ENCODE results near the gene DDIT4.

The DDIT4 gene

DNA sequence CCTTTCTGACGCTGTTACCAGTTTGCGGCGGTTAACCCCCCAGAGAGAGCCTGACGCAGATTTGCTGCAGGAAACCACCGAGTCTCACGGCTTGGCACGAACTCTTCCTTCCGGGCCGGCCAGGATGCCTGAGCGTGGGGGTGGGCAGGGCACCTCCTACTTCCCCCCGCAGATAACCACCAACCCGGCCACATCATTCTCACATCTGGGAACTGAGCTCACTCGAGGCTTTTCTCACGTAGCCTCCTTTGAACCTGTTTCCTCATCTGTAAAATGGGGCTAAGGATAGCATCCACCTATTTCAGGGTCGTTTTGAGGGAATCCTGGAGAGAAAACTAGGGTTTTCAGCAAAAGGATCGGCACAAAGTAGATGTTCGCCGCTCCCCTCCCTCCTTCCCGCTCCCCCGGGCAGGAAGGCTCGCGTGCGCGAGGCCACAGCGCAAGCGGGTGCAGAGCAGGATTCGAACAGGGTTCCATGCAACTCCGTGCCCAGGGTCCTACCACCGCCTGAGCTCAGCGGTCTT lies 23.6 kb downstream of the DDIT4 start:
- H3K27ac ChIP-seq: peak overlapping the region; percentile 83

DNA sequence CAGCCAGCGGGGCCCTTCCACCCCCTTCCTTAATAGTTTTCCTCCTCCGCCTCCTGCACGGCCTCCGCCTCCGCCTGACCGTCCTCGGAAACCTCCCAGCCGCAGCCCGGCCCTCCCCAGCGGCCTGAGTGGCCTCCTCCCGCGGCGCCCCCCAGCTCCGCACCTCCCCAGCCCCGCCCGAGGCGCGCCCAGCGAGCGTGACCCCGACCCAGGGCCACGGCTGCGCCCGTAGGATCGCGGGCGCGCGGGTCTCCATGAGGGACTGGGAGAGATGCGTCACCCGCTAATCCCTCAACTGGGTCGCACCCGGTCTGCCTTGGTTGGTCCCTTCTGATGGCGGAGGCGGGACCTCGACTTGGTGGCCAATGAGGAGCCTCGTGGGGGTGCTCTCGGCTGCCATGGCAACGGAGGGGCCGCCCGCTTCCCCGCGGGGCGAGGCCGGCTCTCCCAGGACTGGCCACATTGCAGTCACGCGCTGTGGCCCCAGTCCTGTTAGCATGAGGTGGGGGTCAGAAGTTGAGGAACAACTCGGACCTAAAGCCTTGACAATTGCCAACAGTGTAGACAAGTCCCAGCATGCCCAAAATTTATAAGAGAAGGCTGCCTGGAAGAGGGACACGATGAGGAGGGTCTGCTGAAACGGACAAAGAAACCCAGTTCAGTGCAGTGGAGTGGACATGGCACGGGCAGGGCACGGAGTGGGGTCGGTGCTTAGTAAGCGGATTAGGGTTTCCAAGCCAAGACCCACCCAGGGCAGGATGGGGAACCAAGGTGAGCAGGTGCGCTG lies 24.3 kb downstream of the DDIT4 start:
- H3K27ac ChIP-seq: peak overlapping the region; percentile 83
- TF ChIP-seq CTCF (conservative IDR thresholded peaks at IDR 0.05) (no peak), ZFX (IDR thresholded peaks at IDR 0.05) (peak; percentile 49; the same call in 1 of the 2 replicates)

More for the DNA sequence above, 23.6 kb downstream of the DDIT4 start:
- TF ChIP-seq ZFX (IDR thresholded peaks at IDR 0.05) (no peak), CTCF (conservative IDR thresholded peaks at IDR 0.05) (no peak)

DNA sequence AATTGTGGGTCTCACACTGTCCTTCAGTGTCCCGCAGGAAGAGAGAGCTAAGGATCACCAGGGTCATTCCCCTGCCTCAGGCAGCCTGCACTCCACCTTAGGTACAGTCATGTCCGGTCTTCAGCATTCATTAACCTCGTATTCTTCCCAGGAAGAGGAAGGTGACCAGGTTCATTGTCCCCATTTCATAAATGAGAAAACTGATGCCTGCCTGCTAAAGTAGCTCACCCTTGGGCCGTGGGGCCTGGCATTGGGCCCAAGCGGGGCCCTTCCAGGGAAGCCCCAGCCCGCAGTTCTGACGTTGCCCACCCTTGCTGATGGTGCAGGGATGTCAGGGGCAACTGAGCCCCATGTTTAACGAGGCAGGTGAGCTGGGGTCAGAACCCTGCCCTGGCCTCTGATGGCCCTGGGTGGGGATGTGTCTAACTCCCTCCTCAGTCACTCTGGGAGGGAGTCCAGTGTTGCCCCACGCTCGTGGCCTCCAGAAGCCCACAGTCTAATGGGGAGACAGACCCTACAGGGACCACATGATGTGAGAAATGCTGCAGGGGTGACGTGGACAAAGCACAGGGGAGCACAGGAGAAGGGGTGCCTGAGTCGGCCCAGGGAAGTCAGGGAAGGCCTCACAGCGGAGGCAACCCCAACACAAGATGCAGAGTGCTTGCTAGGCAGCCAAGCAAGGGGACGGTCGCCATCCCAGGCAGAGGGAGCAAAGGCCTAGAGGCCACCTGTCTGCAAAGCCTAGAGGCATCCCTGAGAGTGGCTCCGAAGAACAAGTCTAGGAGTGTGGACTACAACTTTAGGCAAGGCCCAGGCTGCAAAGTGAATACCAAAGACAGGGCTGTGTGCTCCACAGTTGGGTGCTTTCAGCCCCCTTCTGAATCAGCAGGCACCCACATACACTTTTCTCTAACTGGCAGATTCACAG lies 25.1 kb downstream of the DDIT4 start:
- H3K27ac ChIP-seq: peak overlapping the region; percentile 83
- no peak for TF ChIP-seq CTCF (conservative IDR thresholded peaks at IDR 0.05)
- no peak for TF ChIP-seq ZFX (IDR thresholded peaks at IDR 0.05)

- TF ChIP-seq ZFX (IDR thresholded peaks at IDR 0.05) (no peak), CTCF (conservative IDR thresholded peaks at IDR 0.05) (no peak)
- H3K27ac ChIP-seq: no peak overlapping the region
Observed at GRCh38 chr10:72303424-72304128, 29.9 kb downstream of the DDIT4 start.

DNA sequence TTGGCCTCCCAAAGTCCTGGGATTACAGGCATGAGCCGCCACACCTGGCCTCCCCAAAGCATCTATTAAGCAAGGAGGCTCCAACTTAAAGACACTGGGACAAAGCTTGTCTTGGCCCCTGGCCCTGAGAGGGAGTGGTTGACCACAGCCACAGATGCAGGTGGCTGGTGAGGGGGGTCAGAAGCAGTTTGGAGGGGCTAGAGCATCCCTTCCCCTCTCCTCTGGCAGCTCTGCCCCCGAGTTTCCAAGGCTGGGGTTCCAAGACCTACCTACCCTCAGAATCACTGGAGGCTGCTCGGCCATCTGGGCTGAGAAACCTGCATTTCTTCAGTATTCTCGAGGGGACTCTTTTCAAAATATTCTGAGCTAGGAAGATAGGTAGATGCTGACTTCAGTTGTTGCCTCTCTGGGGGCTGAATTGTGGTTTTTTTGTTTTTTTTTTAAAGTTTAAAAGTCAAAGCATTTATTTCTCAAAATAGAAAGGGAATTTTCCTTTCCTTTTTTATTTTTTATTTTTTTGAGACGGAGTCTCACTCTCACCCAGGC lies 32.6 kb downstream of the DDIT4 start:
- no peak overlapping the region for H3K27ac ChIP-seq
- TF ChIP-seq ZFX (IDR thresholded peaks at IDR 0.05): no peak
- TF ChIP-seq CTCF (conservative IDR thresholded peaks at IDR 0.05): no peak

DNA sequence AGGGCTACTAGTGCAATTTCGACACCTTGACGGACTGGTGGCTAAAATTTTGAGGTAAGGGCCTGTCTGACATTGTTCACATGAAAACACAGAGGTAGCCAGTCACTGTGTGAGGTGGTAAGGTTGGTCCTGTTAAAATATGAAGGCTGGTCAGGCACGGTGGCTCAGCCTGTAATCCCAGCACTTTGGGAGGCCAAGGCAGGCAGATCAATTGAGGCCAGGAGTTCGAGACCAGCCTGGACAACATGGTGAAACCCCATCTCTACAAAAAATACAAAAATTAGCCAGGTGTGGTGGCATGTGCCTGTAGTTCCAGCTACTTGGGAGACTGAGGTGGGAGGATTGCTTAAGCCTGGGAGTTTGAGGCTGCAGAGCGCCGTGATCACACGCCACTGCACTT lies 34.0 kb downstream of the DDIT4 start:
- H3K27ac ChIP-seq: peak overlapping the region; percentile 31

DNA sequence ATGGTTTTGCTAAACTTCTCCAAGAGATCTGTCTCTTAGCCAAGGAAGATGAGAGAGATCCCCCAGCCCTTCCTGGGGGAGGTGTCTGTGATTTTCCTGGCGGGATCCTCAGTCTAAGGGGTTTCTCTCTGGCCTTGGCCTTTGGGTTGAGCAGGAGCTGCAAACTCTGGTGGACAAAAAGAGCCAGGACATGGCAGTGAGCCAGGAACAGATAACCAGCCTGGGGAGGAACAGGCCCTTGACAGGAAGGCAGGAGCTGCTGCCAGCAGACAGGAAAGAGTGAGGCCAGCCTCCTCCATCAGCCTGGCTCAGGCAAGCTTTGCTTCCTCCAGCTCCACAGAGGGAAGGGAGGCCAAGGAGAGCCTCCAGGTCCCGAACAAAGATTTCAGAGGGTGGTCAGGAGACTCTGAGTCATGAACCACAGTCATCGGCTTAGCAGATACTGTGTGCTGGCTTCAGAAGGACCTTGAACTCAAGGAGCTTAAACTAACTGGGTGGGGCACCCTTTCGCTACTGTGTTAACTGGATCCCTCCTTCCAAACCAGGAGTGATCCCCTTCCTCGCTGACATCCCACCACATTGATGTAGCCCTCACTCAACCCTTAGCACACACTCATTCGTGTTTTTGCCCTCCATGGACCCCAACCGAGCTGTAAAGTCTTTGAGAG lies 34.7 kb downstream of the DDIT4 start:
- peak overlapping the region; percentile 31 for H3K27ac ChIP-seq

More for the DNA sequence above, 34.7 kb downstream of the DDIT4 start:
- TF ChIP-seq CTCF (conservative IDR thresholded peaks at IDR 0.05): no peak
- TF ChIP-seq ZFX (IDR thresholded peaks at IDR 0.05): no peak
